Epidermal melanocyte (primary cell): ENCODE measurements around the gene KL.

Source experiments
- DNase-seq: peaks from one replicate; pipeline ENCODE4 v3.0.0; 2011; ENCODE audit warnings: low spot score; ENCODE audit not compliant: insufficient read length

The KL gene

GRCh38 chr13:33016414-33017322 lies at the start of gene KL:
Gene KL (plus strand): TSS chr13:33016423. CDS start chr13:33016441, 18 bp downstream.
- no peak for DNase-seq

- no peak for DNase-seq
These were observed 48.5 kb upstream of the KL start for GRCh38 chr13:32967584-32968182.

- DNase-seq: no peak
These were observed 47.9 kb upstream of the KL start for GRCh38 chr13:32968316-32968715.

- no peak for DNase-seq
These were observed 47.4 kb upstream of the KL start for GRCh38 chr13:32968793-32969192.

GRCh38 chr13:32969516-32969941 lies 46.7 kb upstream of the KL start:
- DNase-seq: no peak

- no peak for DNase-seq
These were observed 40.0 kb upstream of the KL start for GRCh38 chr13:32976056-32976805.

GRCh38 chr13:32976912-32977311 lies 39.3 kb upstream of the KL start:
- DNase-seq: no peak

GRCh38 chr13:32977321-32977720 lies 38.9 kb upstream of the KL start:
- DNase-seq: no peak

GRCh38 chr13:32978278-32978677 lies 37.9 kb upstream of the KL start:
- DNase-seq: no peak

GRCh38 chr13:32983058-32983457 lies 33.2 kb upstream of the KL start:
- no peak for DNase-seq

- no peak for DNase-seq
These were observed 31.2 kb upstream of the KL start for GRCh38 chr13:32984857-32985626.

- DNase-seq: no peak
These were observed 29.7 kb upstream of the KL start for GRCh38 chr13:32986552-32986951.

GRCh38 chr13:32987462-32987861 lies 28.8 kb upstream of the KL start:
- no peak for DNase-seq

GRCh38 chr13:32988608-32989289 lies 27.5 kb upstream of the KL start:
- no peak for DNase-seq

- DNase-seq: no peak
These were observed 26.9 kb upstream of the KL start for GRCh38 chr13:32989290-32989667.

- no peak for DNase-seq
These were observed 26.3 kb upstream of the KL start for GRCh38 chr13:32989942-32990341.

- DNase-seq: no peak
These were observed 23.1 kb upstream of the KL start for GRCh38 chr13:32993145-32993544.

- DNase-seq: no peak
These were observed 18.8 kb upstream of the KL start for GRCh38 chr13:32997399-32997798.

- DNase-seq: no peak
These were observed 17.3 kb upstream of the KL start for GRCh38 chr13:32998966-32999365.

- no peak for DNase-seq
These were observed 15.9 kb upstream of the KL start for GRCh38 chr13:33000365-33000764.
